OCI-LY7 (cell line): Measurements from ENCODE around the gene ROR2.

Source experiments
- CTCF ChIP-seq: fragments of 200-600 bp; sonication (generic); conservative IDR thresholded peaks from 2 replicates; pipeline ENCODE4 v1.5.1; 2014; ENCODE audit warnings: mild to moderate bottlenecking, antibody characterized with exemption, low read length, moderate library complexity, mixed read lengths
- EZH2phosphoT487 ChIP-seq: fragments of 200-600 bp; sonication (generic); IDR thresholded peaks from 2 replicates; pipeline ENCODE4 v1.6.1; 2018; ENCODE audit warnings: low read depth, borderline replicate concordance, mild to moderate bottlenecking, mixed run types, antibody characterized with exemption, low read length, moderate library complexity, mixed read lengths

- TF ChIP-seq CTCF, result no peak
- TF ChIP-seq EZH2phosphoT487, result no peak
Measured at GRCh38 chr9:91723420-91724067, 226.5 kb downstream of the ROR2 start.
